HG03135 (cell line): ENCODE data around the gene SORBS1.
A peak's percentile ranks its signal among the peaks of the same experiment; 100 is the strongest.

Experiments used
- ATAC-seq: cut with Tn5 transposase; IDR thresholded peaks from one replicate; pipeline ENCODE4 v1.9.1; 2021; ENCODE audit warnings: mild to moderate bottlenecking, moderate library complexity; ENCODE audit not compliant: unreplicated experiment

SORBS1 gene

GRCh38 chr10:95566136-95566535 lies 5.0 kb upstream of the SORBS1 start:
- ATAC-seq, result no peak

DNA sequence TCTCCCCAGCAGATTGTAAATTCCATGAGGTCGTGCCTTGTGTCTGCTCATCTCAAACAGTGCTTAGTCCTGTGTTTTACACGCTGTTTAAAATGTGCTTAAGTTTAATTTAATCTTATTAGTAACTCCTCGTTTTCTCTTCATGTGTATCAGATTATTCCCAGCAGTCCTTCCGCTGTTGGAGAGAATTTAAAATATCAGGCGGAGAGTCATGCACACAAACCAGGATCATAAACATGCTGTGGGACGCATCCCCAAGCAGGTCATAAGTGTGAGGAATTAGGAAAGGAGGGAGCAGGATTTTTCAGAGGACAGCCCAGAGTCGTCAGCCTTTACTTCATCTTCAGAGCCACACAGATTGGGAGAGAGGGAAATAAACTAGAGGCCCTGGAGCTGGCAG lies 4.2 kb upstream of the SORBS1 start:
- no peak for ATAC-seq

- ATAC-seq, result no peak
These were observed 3.1 kb upstream of the SORBS1 start for GRCh38 chr10:95564291-95564690.

DNA sequence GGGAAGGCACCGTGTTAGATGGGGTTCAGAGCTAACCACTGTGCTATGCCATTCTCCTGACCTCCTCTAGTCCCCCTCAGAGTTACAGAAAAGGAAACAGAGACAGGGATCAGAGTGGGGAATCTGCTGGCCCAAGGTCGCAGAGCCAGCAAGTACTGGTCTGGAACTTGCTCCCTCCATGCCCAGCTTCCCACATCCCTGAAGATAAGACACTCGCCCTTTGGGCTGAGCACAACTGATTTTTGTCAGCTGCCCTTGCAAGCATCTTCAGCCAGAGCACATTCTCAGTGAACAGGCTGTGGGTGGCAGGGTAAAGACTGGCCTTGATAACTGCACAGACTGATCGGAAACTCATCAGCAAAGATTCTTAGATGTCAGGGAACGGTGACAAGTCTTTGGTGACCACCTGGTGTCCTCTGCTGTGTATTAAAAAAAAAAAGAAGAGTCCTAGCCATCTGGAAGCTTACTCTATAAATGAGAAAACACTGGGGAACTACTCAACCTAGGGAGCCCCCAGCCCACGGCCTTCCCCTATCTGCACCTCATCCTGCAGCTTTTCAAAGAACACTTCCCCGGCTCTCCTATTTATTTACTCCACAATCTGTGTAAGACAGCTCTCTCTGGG lies 1.3 kb upstream of the SORBS1 start:
- no peak for ATAC-seq

GRCh38 chr10:95561864-95562177 lies 650 bp upstream of the SORBS1 start:
- ATAC-seq, result no peak

- ATAC-seq, result peak; percentile 13
These were observed 644 bp downstream of the SORBS1 start for GRCh38 chr10:95560278-95561176.

DNA sequence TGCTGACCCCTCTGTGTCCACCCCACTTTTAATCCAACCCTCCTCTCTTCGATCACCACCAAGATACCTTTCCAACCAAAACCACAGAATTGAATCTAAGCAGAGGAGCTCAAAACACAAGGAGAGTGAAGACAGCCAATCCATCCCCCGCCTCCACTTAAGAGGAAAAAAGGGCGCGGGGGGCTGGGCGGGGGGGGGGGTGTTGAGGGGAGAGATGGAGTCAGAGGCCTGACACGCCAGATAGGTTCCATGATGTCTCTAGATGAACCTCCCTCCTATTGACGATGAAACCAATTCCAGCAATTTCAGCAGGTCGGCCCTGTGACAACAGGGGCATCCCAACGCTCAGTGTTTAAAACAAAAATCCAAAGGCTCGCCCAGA lies 1.3 kb downstream of the SORBS1 start:
- ATAC-seq, result no peak

- no peak for ATAC-seq
These were observed 1.7 kb downstream of the SORBS1 start for GRCh38 chr10:95559471-95559870.

DNA sequence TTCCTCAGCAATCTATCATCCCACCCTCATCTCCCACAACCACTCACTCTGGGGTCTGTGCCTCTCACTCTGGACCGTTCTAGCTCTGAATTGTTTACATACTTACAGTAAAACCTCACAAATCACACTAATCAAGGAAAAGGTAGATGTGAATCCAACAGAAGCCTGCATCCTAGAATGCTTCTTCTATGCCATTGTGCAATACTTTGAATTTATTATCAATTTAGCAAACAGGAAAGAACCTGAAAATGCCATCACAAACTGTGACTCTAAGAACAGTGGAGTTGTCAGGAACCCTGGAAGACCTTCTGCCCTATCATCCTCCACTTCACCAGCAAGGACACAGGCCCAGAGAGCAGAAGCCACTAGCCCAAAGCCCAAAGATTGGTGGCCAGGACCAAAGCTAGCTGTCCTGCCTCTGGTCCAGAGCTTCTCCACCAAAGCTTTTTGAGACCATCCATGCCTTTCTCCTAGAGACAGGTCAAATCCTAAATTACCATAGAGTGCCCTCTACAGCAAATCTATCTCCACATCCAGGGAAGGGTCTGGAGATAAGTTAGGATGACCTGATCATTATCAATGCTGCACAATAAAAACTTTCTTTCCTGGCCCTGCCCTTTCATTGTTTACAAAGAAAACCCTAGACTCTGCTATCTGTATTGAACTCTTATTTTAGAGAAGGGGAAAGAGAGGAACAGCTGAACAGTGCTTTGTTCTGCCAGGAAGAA lies 2.4 kb downstream of the SORBS1 start:
- ATAC-seq, result no peak

- no peak for ATAC-seq
These were observed 4.0 kb downstream of the SORBS1 start for GRCh38 chr10:95556994-95557767.

DNA sequence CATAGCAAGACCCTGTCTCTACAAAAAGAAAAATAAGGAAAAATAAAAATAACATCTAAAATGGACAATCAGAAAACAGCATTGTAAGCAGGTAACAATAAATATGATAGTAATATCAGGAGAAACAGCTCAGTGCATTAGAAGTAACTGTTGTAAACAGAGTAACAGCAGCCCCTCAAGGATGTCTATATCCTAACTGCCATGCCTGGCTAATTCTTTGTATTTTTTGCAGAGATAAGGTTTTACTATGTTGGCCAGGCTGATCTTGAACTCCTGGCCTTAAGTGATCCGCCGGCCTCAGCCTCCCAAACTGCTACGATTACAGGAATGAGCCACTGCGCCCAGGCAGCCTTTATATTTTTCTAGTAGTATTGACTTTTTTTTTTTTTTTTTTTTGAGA lies 7.5 kb downstream of the SORBS1 start:
- ATAC-seq, result no peak

DNA sequence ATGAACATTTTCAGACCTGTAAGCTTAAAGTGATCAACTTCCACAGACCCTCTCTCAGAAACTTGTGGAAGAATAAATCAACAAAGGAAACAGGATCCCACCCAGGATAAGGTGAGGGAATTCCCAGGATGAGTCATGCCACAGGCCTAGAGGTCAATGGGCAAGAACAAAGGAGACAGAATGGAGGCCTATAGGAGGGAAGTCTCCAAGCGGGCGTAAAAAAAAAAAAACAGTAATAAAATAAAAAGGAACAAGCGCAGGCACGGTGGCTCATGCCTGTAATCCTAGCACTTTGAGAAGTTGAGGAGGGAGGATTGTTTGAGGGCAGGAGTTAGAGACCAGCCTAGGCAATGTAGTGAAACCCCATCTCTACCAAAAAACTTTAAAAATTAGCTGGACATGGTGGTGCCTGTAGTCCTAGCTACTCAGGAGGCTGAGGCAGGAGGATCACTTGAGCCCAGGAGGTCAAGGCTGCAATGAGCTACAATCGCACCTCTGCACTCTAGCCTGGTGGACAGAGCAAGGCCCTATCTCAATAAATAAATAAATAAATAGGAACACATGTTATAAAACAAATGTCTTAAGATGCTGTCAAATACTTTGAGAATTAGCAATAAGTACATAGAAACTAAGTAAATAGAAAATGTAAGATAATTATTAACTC lies 8.4 kb downstream of the SORBS1 start:
- no peak for ATAC-seq

- ATAC-seq, result no peak
These were observed 11.0 kb downstream of the SORBS1 start for GRCh38 chr10:95550073-95550672.

DNA sequence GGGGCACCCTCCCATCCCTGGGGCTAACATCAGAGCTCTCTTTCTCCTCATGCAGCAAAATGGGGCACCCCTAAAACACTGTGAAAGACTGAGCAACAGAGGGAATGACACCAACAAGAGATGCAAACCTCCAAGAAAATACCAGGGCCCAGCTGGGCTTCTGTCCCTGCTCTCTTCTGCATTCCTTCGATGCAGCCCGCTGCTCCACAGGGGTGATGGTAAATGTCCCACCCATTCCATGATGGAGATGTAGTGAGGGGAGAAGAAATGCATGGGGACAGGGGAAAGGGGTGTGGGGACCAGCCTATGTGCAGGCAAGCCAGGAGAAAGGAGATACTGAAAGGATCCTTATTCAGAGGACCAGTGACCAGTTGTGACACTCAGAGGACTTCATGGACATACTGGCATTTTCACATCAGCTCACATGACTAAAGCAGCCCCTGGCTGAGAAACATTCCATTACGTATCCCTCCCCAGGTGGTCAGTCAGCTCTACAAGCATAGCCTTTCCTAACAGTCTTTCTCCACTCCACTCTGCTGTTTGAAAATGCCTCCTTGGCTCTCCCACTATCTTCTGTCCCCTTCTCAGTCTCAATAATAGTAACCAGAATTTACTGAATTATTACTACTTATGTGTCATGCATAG lies 13.3 kb downstream of the SORBS1 start:
- no peak for ATAC-seq

DNA sequence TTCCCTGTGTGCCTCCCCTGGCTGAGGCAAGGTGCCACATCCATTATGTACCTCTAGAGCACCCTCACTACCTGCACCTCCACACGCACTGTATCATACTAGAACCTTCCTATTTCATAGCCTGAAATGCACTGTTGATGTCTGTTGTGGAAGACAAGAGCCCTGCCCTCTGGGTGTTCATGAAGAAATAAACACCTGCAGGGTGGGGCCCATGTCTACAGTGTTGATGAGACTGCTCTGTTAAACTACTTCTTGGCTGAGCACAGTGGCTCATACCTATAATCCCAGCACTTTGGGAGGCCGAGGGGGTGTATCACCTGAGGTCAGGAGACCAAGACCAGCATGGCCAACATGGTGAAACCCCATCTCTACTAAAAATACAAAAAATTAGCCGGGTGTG lies 14.0 kb downstream of the SORBS1 start:
- no peak for ATAC-seq

DNA sequence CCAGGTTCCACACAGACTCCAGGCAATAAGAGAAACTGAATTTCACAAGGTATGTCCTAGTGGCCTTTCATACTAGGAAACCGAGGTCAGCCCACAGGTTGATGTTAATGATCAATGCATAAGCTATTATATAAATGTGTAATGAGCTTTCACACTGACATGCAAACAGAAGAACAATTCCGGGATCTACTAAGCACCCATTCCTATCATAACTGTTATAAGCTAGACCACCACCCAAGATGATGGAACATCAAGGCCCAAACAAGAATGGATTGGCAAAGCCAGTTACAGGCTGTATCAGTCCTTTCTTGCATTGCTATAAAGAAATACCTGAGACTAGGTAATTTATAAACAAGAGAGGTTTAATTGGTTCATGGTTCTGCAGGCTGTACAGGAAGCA lies 15.2 kb downstream of the SORBS1 start:
- no peak for ATAC-seq

DNA sequence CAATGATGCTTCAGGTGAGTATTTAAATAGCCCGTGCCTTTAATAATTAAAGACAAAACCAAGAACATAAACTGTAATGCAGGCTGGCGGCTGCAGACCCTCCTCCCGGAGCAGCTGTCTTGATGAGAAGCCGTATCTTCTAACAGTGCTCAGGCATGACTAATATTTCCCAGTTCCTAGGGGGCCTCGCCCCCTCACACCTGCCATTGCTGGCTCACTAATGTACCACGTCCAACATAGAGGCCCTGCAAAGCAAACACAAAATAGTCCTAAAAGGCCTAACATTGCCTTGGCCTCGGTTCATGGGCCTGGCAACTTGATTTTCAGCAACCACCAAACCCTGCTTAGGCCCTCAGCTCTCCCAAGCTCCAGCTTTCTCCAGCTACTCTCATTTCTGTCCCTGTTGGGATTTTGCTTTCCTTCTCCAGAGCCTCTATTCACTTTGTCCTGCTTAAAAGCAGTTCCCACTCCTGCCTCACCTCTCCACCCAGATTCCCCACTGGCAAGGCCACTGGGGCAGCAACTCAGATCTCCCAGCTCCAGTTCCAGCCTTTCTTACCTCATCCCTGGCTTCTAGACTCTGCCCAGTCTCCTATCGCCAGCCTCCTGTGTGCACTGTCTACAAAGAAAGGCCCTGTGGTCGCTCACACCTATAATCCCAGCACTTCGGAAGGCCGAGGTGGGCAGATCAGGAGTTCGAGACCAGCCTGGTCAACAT lies 16.2 kb downstream of the SORBS1 start:
- ATAC-seq, result no peak

DNA sequence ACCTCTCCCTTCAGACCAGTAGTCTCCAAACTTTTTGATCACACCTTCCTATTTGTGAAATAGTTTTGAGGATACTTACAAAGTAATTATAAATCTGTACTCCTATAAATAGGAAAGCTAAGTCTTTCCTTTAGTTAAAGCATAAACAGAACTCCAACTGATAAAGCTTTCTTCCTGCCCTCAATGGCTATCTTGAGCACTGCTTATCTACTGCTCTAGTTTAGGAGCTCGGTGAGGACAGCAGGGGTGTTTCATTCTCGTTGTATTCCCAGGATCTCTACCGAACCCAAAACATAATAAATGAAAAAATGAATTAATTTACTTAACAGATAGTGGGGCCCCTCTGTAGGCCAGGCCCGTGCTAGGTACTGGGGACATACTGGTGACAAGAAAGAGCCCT lies 17.7 kb downstream of the SORBS1 start:
- ATAC-seq, result no peak

DNA sequence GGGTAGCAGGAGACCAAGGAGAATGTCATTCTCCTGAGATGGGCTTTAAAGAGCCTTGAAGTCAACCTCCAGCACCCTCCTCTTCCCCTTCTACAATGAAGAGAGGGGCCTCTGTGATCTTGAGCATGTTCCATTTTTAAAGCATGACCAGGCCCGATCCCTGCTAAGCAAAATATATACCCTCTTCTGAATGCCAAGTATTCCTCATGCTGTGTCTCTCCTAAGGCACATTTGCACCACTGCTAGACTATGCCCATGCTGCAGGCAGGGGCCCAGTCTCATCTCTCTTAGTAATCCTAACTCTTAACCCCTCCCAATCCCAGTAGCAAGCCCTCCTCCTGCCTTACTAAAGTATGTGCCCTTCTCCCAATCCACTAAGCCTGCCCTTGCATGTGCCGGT lies 18.4 kb downstream of the SORBS1 start:
- ATAC-seq, result no peak
